BJ (cell line): ENCODE results near the gene TMPRSS4. TPM values are rescaled to one million over a fixed set of nuclear protein-coding genes. Genes with fewer than 3 reads are reported as not detected.

Experiments used
- CTCF ChIA-PET: fragments of 350-600 bp; formaldehyde crosslinking; extraction: SDS; loops from one replicate; lab custom pipeline; 2021; ENCODE audit warnings: antibody characterized with exemption, inconsistent platforms; lab: Yijun Ruan, JAX
- POLR2A ChIA-PET: fragments of 300-600 bp; sonication (Branson Sonifier 250); formaldehyde crosslinking; extraction: SDS; loops from one replicate; lab custom pipeline; 2021; ENCODE audit warnings: antibody characterized with exemption; lab: Charles Lee
- DNase-seq: peaks from one replicate; pipeline ENCODE4 v3.0.0-alpha.2; 2011; ENCODE audit warnings: low read depth
- H3K27me3 ChIP-seq: 2 replicates; pipeline ENCODE4 v1.6.0; 2011; ENCODE audit warnings: low read length; ENCODE audit not compliant: control insufficient read depth, insufficient read depth
- H3K36me3 ChIP-seq: 2 replicates; pipeline ENCODE4 v1.5.1; 2011; ENCODE audit warnings: low read length; ENCODE audit not compliant: control insufficient read depth, insufficient read depth
- H3K4me3 ChIP-seq: 2 replicates; pipeline ENCODE4 v1.5.1; 2011; ENCODE audit warnings: low read depth, mild to moderate bottlenecking, control low read depth, low read length
- CTCF ChIP-seq: IDR thresholded peaks from 2 replicates; pipeline ENCODE4 v1.5.1; 2011; ENCODE audit warnings: low read depth, mild to moderate bottlenecking, control low read depth, inconsistent platforms, low read length, moderate library complexity; ENCODE audit not compliant: insufficient read depth
- polyA plus RNA-seq: library from polyadenylated mRNA; depleted of rRNA; stranded (reverse); fragments of >200 nt; gene quantifications from 2 replicates; pipeline ENCODE4 v1.2.3, GENCODE V29; 2011

Gene TMPRSS4
- polyA plus RNA-seq, 1 experiment: not detected

- Histone ChIP-seq H3K4me3 (no peak overlapping the region), H3K27me3 (peaks cover 5% of the 10 kb centered on the region), H3K36me3 (no peaks in the 10 kb centered on the region)
- no peak for TF ChIP-seq CTCF
- CTCF ChIA-PET: interaction anchor here (1.0 kb wide), 1 partner anchor 249 kb away, joined by 4 read pairs; no protein-coding TSS in a partner anchor
- DNase-seq: no peak
- POLR2A ChIA-PET: no interaction called here
Measured at GRCh38 chr11:118056806-118057205, 20.1 kb upstream of the TMPRSS4 start.

GRCh38 chr11:118057251-118058145 lies 19.4 kb upstream of the TMPRSS4 start:
- no peak for TF ChIP-seq CTCF
- Histone ChIP-seq H3K36me3 (no peaks in the 10 kb centered on the region), H3K4me3 (no peak overlapping the region), H3K27me3 (peaks cover 3% of the 10 kb centered on the region)
- ChIA-PET POLR2A (no interaction called here), CTCF (interaction anchor here (1.1 kb wide), 1 partner anchor 240 kb away, joined by 4 read pairs; no protein-coding TSS in a partner anchor)
- no peak for DNase-seq

GRCh38 chr11:118058311-118059245 lies 18.3 kb upstream of the TMPRSS4 start:
- H3K36me3 ChIP-seq: no peaks in the 10 kb centered on the region
- TF ChIP-seq CTCF: no peak
- DNase-seq: no peak
- POLR2A ChIA-PET: no interaction called here
- no peak overlapping the region for H3K4me3 ChIP-seq
- CTCF ChIA-PET: interaction anchor here (1.1 kb wide), 1 partner anchor 241 kb away, joined by 4 read pairs; no protein-coding TSS in a partner anchor
- H3K27me3 ChIP-seq: peaks cover 3% of the 10 kb centered on the region

GRCh38 chr11:118059246-118059940 lies 17.5 kb upstream of the TMPRSS4 start:
- H3K36me3 ChIP-seq: no peaks in the 10 kb centered on the region
- TF ChIP-seq CTCF: no peak
- ChIA-PET CTCF (no interaction called here), POLR2A (no interaction called here)
- H3K4me3 ChIP-seq: no peak overlapping the region
- DNase-seq: no peak
- H3K27me3 ChIP-seq: peaks cover 3% of the 10 kb centered on the region
